GM12878 (cell line): Measurements from ENCODE around the gene STIL. TPM values are rescaled to one million over a fixed set of nuclear protein-coding genes. Genes with fewer than 3 reads are reported as not detected.

Source experiments
- ATAC-seq: fragments of 200-7000 bp; cut with Tn5 transposase; 3 replicates; pipeline ENCODE4 v1.9.1; 2020; ENCODE audit warnings: mild to moderate bottlenecking, moderate library complexity
- BruUV-seq: library from RNA; stranded (reverse); fragments of 400-500 nt; replicated peaks from 2 replicates; lab custom pipeline; 2021; lab: Mats Ljungman, UMichigan
- CTCF ChIA-PET: fragments of 300-600 bp; sonication (Branson Sonifier 250); formaldehyde crosslinking; extraction: SDS; loops from one replicate; lab custom pipeline; 2021; ENCODE audit warnings: inconsistent platforms; lab: Yijun Ruan, JAX
- POLR2A ChIA-PET: fragments of 350-600 bp; formaldehyde crosslinking; extraction: SDS; loops from one replicate; lab custom pipeline; 2021; ENCODE audit warnings: inconsistent platforms; lab: Charles Lee
- RAD21 ChIA-PET: fragments of 300-600 bp; sonication (Branson Sonifier 250); formaldehyde crosslinking; loops from one replicate; lab custom pipeline; 2023; ENCODE audit warnings: antibody characterized with exemption; ENCODE audit not compliant: unreplicated experiment; lab: Charles Lee
- SMC1A ChIA-PET: fragments of 300-600 bp; sonication (Branson Sonifier 250); formaldehyde crosslinking; loops from one replicate; lab custom pipeline; 2023; ENCODE audit not compliant: unreplicated experiment, uncharacterized antibody; lab: Charles Lee
- DNase-seq: peaks from one replicate; pipeline ENCODE4 v3.0.0-alpha.2; 2011; ENCODE audit warnings: low read depth, low spot score
- FAIRE-seq: peaks from 3 replicates; lab custom pipeline; 2011; peaks lifted over from hg19 to GRCh38; lab: Jason Lieb, UNC
- H2AFZ ChIP-seq: 2 replicates; pipeline ENCODE4 v1.6.0; 2011; ENCODE audit warnings: low read depth, low read length, control low read depth; ENCODE audit not compliant: control insufficient read depth
- H3K27ac ChIP-seq: 2 replicates; pipeline ENCODE4 v1.5.1; 2011; ENCODE audit warnings: control low read depth; ENCODE audit not compliant: control insufficient read depth, insufficient read depth
- H3K27me3 ChIP-seq, 2 experiments: replicated peaks in 1 of 2; 2 replicates each; pipeline versions ENCODE4 v1.6.0 to v1.6.1; 2011; ENCODE audit warnings: low read length in 1 of 2; ENCODE audit not compliant: control insufficient read depth in 2 of 2, insufficient read depth in 2 of 2
- H3K36me3 ChIP-seq, 2 experiments: 2 replicates each; pipeline ENCODE4 v1.5.1; 2011; ENCODE audit warnings: low read length in 1 of 2; ENCODE audit not compliant: control insufficient read depth in 2 of 2, insufficient read depth in 2 of 2
- H3K4me1 ChIP-seq: 2 replicates; pipeline ENCODE4 v1.6.1; 2011; ENCODE audit warnings: mild to moderate bottlenecking, low read length, moderate library complexity, mixed read lengths; ENCODE audit not compliant: control insufficient read depth, insufficient read depth
- H3K4me2 ChIP-seq: 2 replicates; pipeline ENCODE4 v1.6.0; 2011; ENCODE audit warnings: control low read depth; ENCODE audit not compliant: control insufficient read depth, insufficient read depth
- H3K4me3 ChIP-seq: fragments of 200-600 bp; sonication (generic); 2 replicates; pipeline ENCODE4 v1.5.1; 2016
- H3K79me2 ChIP-seq: 2 replicates; pipeline ENCODE4 v1.6.0; 2011; ENCODE audit warnings: low read length; ENCODE audit not compliant: control insufficient read depth, insufficient read depth
- H3K9ac ChIP-seq: 2 replicates; pipeline ENCODE4 v1.8.0; 2011; ENCODE audit warnings: low read length, control low read depth, mixed read lengths; ENCODE audit not compliant: control insufficient read depth, insufficient read depth
- H3K9me3 ChIP-seq: replicated peaks from 3 replicates; pipeline ENCODE4 v1.5.1; 2011; ENCODE audit warnings: mild to moderate bottlenecking, low read length; ENCODE audit not compliant: control insufficient read depth, insufficient read depth
- H4K20me1 ChIP-seq: 2 replicates; pipeline ENCODE4 v1.6.0; 2011; ENCODE audit not compliant: control insufficient read depth, insufficient read depth
- CHD4 ChIP-seq: fragments of 200-600 bp; sonication (generic); IDR thresholded peaks from 2 replicates; pipeline ENCODE4 v1.6.1; 2016; ENCODE audit warnings: mild to moderate bottlenecking
- EED ChIP-seq: sonication (generic); IDR thresholded peaks from 2 replicates; pipeline ENCODE4 v1.6.1; 2016; ENCODE audit warnings: antibody characterized with exemption, low read depth
- FOXK2 ChIP-seq: fragments of 450-650 bp; IDR thresholded peaks from 2 replicates; pipeline ENCODE4 v1.6.1; 2017; ENCODE audit warnings: mild to moderate bottlenecking, moderate library complexity
- GABPA ChIP-seq: IDR thresholded peaks from 2 replicates; pipeline ENCODE4 v1.6.1; 2014; ENCODE audit warnings: antibody characterized with exemption, low read depth, mild to moderate bottlenecking, inconsistent platforms
- IRF4 ChIP-seq: IDR thresholded peaks from 2 replicates; pipeline ENCODE4 v1.6.1; 2011; ENCODE audit warnings: low read depth, low read length
- JUND ChIP-seq: IDR thresholded peaks from 2 replicates; pipeline ENCODE4 v1.6.1; 2012; ENCODE audit warnings: low read depth, mild to moderate bottlenecking, low read length, improper control_type of control experiment, moderate library complexity
- KDM1A ChIP-seq: fragments of 200-600 bp; sonication (generic); IDR thresholded peaks from 2 replicates; pipeline ENCODE4 v1.6.1; 2016; ENCODE audit warnings: borderline replicate concordance
- RB1 ChIP-seq: fragments of 450-650 bp; formaldehyde crosslinking; IDR thresholded peaks from 2 replicates; pipeline ENCODE4 v1.6.1; 2017; ENCODE audit warnings: mild to moderate bottlenecking, borderline replicate concordance
- SREBF1 ChIP-seq: IDR thresholded peaks from 2 replicates; pipeline ENCODE4 v1.6.1; 2012; ENCODE audit warnings: mild to moderate bottlenecking, low read length
- TAF1 ChIP-seq: IDR thresholded peaks from 2 replicates; pipeline ENCODE4 v1.6.1; 2011; ENCODE audit warnings: mild to moderate bottlenecking, low read depth, low read length, borderline replicate concordance
- YBX1 ChIP-seq: fragments of 450-650 bp; IDR thresholded peaks from 2 replicates; pipeline ENCODE4 v1.6.1; 2016; ENCODE audit warnings: antibody characterized with exemption
- ZBED1 ChIP-seq: IDR thresholded peaks from 2 replicates; pipeline ENCODE4 v1.6.1; 2016; ENCODE audit warnings: borderline replicate concordance
- WGBS: methylation state at CpG from one replicate; pipeline ENCODE4 v1.1.6; 2016; ENCODE audit warnings: low lambda C conversion rate; ENCODE audit not compliant: insufficient replicate concordance, insufficient coverage; ENCODE audit errors: missing lambda C conversion rate; 5-methylcytosine and 5-hydroxymethylcytosine counted together
- in situ Hi-C: fragments of 300-500 bp; cut with MboI; formaldehyde crosslinking; loops from 9 replicates; pipeline ENCODE4 v1.14.3; 2018; ENCODE audit warnings: mixed read lengths
- intact Hi-C: fragments of 100-400 bp; cut with micrococcal nuclease; formaldehyde crosslinking; loops from one replicate; pipeline ENCODE4 v1.14.2; 2022; ENCODE audit not compliant: unreplicated experiment
- polyA plus RNA-seq, 11 experiments: library from polyadenylated mRNA; depleted of rRNA in 4 of 11; unstranded in 6 of 11; stranded (reverse) in 5 of 11; fragments of >200 nt; fragmentation: Nextera tagmentation in 4 of 11; fragmentation: Illumina TruSeq in 1 of 11; extraction: Ambion mirVana in 4 of 11; extraction: Trizol in 1 of 11; gene quantifications; 1 replicate in 1 of 11; 2 replicates in 10 of 11; pipeline versions ENCODE4 v1.2.1 to v1.2.3, GENCODE V29; 2011 to 2016; ENCODE audit warnings: inconsistent platforms in 2 of 11, missing spikeins in 2 of 11, low read depth in 1 of 11
- total RNA-seq, 4 experiments: library from RNA; depleted of rRNA in 3 of 4; stranded (reverse); fragments of >200 nt in 3 of 4; fragmentation: Illumina TruSeq in 1 of 4; extraction: Trizol in 1 of 4; gene quantifications; 2 replicates each; pipeline versions ENCODE4 v1.2.1 to v1.2.3, GENCODE V29; 2013 to 2021
- TF ChIP-seq, protein P1 (sequence below): fragments of 450-650 bp; formaldehyde crosslinking; IDR thresholded peaks from 2 replicates; pipeline ENCODE4 v1.5.0; 2022; ENCODE audit warnings: mild to moderate bottlenecking, missing genetic modification characterization
- TF ChIP-seq, protein P2 (sequence below), 3 experiments: IDR thresholded peaks in 2 of 3; conservative IDR thresholded peaks in 1 of 3; 2 replicates each; pipeline ENCODE4 v1.5.1; 2011; ENCODE audit warnings: low read depth in 3 of 3, low read length in 3 of 3, mild to moderate bottlenecking in 3 of 3, control low read depth in 2 of 3, moderate library complexity in 2 of 3, inconsistent platforms in 1 of 3, mixed read lengths in 1 of 3; ENCODE audit not compliant: control insufficient read depth in 2 of 3, insufficient read depth in 1 of 3; ENCODE audit errors: extremely low read depth in 1 of 3
- TF ChIP-seq, protein P3 (sequence below): fragments of 450-650 bp; IDR thresholded peaks from 2 replicates; pipeline ENCODE4 v1.6.1; 2016; ENCODE audit warnings: mild to moderate bottlenecking

STIL gene
- total and polyA plus RNA-seq, 10 of the 15 experiments (the other 5 are each of a cell fraction or from before 2014, with no cell fraction given): 6.0 to 35.1 (median 26.5) TPM

DNA sequence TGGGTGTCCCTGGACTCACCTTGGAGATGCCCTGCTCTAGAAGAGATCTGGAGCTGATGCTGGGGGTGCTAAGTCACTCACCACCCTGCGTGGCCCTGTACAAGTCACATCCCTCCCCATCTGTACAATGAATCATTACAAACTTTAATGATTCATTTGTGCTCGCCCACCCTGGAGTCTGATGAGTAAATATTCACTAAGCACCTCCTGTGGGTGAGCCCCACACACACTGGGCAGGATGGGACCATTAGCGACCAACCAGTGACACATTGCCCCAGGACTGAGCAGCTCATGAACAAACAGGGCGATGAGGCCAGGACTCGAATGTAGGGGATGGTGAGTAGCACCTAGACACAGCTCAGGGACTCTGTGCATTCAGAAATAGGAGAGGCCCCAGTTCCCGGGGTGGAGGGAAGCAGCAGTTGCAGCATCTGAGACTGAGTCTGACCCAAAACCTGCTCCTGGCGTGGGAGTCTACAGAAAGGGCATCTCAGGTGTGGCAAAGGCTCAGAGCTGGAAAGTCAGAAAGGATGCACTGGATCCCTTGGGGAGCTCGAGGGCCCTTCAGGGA lies 106.1 kb downstream of the STIL start:
- in situ Hi-C loops (no loop called here), intact Hi-C loops (no loop called here)
- no TSS peak for BruUV-seq
- Histone ChIP-seq H3K36me3 (no peaks in the 10 kb centered on the region), H3K9me3 (no peaks in the 10 kb centered on the region), H4K20me1 (no peaks in the 10 kb centered on the region), H3K9ac (no peak overlapping the region), H3K27me3 (peaks cover under 1 to 3% of the 10 kb centered on the region in 2 experiments), H3K4me1 (no peaks in the 10 kb centered on the region; the same call in 1 of the 2 replicates), H3K27ac (no peak overlapping the region), H2AFZ (no peak overlapping the region), H3K79me2 (no peaks in the 10 kb centered on the region), H3K4me3 (no peak overlapping the region), H3K4me2 (no peak overlapping the region)
- DNase-seq: no peak
- WGBS: 0% methylated on average over 8 of the region's 8 CpGs
- POLR2A ChIA-PET: no interaction called here
- no peak for ATAC-seq
- CTCF ChIA-PET: no interaction called here
- RAD21 ChIA-PET: no interaction called here
- SMC1A ChIA-PET: no interaction called here
- FAIRE-seq: no peak
- TF ChIP-seq ZBED1 (no peak), EED (no peak), RB1 (no peak), SREBF1 (no peak), IRF4 (no peak), TAF1 (no peak), CHD4 (no peak), KDM1A (no peak), FOXK2 (no peak), JUND (no peak), GABPA (no peak), YBX1 (no peak)
- TF ChIP-seq, protein P1, sequence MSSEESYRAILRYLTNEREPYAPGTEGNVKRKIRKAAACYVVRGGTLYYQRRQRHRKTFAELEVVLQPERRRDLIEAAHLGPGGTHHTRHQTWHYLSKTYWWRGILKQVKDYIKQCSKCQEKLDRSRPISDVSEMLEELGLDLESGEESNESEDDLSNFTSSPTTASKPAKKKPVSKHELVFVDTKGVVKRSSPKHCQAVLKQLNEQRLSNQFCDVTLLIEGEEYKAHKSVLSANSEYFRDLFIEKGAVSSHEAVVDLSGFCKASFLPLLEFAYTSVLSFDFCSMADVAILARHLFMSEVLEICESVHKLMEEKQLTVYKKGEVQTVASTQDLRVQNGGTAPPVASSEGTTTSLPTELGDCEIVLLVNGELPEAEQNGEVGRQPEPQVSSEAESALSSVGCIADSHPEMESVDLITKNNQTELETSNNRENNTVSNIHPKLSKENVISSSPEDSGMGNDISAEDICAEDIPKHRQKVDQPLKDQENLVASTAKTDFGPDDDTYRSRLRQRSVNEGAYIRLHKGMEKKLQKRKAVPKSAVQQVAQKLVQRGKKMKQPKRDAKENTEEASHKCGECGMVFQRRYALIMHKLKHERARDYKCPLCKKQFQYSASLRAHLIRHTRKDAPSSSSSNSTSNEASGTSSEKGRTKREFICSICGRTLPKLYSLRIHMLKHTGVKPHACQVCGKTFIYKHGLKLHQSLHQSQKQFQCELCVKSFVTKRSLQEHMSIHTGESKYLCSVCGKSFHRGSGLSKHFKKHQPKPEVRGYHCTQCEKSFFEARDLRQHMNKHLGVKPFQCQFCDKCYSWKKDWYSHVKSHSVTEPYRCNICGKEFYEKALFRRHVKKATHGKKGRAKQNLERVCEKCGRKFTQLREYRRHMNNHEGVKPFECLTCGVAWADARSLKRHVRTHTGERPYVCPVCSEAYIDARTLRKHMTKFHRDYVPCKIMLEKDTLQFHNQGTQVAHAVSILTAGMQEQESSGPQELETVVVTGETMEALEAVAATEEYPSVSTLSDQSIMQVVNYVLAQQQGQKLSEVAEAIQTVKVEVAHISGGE: no peak
- TF ChIP-seq, protein P2, sequence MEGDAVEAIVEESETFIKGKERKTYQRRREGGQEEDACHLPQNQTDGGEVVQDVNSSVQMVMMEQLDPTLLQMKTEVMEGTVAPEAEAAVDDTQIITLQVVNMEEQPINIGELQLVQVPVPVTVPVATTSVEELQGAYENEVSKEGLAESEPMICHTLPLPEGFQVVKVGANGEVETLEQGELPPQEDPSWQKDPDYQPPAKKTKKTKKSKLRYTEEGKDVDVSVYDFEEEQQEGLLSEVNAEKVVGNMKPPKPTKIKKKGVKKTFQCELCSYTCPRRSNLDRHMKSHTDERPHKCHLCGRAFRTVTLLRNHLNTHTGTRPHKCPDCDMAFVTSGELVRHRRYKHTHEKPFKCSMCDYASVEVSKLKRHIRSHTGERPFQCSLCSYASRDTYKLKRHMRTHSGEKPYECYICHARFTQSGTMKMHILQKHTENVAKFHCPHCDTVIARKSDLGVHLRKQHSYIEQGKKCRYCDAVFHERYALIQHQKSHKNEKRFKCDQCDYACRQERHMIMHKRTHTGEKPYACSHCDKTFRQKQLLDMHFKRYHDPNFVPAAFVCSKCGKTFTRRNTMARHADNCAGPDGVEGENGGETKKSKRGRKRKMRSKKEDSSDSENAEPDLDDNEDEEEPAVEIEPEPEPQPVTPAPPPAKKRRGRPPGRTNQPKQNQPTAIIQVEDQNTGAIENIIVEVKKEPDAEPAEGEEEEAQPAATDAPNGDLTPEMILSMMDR (IDR thresholded peaks at IDR 0.05 in 2 of 3, conservative IDR thresholded peaks at IDR 0.05 in 1 of 3; ENCODE audit: control insufficient read depth in 2 of 3, extremely low read depth in 1 of 3, insufficient read depth in 1 of 3, low read depth in 3 of 3, low read length in 3 of 3): no peak
- TF ChIP-seq, protein P3, sequence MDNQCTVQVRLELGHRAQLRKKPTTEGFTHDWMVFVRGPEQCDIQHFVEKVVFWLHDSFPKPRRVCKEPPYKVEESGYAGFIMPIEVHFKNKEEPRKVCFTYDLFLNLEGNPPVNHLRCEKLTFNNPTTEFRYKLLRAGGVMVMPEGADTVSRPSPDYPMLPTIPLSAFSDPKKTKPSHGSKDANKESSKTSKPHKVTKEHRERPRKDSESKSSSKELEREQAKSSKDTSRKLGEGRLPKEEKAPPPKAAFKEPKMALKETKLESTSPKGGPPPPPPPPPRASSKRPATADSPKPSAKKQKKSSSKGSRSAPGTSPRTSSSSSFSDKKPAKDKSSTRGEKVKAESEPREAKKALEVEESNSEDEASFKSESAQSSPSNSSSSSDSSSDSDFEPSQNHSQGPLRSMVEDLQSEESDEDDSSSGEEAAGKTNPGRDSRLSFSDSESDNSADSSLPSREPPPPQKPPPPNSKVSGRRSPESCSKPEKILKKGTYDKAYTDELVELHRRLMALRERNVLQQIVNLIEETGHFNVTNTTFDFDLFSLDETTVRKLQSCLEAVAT: no peak
